PC-3 (cell line): ENCODE results near the gene NRAP. TPM values are rescaled to one million over a fixed set of nuclear protein-coding genes. Genes with fewer than 3 reads are reported as not detected.

Experiments
- ATAC-seq: fragments of 200-7000 bp; cut with Tn5 transposase; 2 replicates; pipeline ENCODE4 v1.9.1; 2020; ENCODE audit warnings: mild to moderate bottlenecking, moderate library complexity
- BruUV-seq: library from RNA; stranded (reverse); fragments of 400-500 nt; replicated peaks from 2 replicates; lab custom pipeline; 2021; lab: Mats Ljungman, UMichigan
- CTCF ChIA-PET: fragments of 300-600 bp; sonication (Branson Sonifier 250); formaldehyde crosslinking; loops from one replicate; lab custom pipeline; 2022; ENCODE audit warnings: antibody characterized with exemption; lab: Charles Lee
- POLR2A ChIA-PET: fragments of 300-600 bp; sonication (Branson Sonifier 250); formaldehyde crosslinking; loops from one replicate; lab custom pipeline; 2022; ENCODE audit warnings: antibody characterized with exemption; ENCODE audit not compliant: unreplicated experiment; lab: Charles Lee
- DNase-seq: peaks from one replicate; pipeline ENCODE4 v3.0.0-alpha.2; 2015
- H2AFZ ChIP-seq: fragments of 300-600 bp; sonication (generic); 2 replicates; pipeline ENCODE4 v1.6.0; 2016; ENCODE audit warnings: antibody characterized with exemption, low read length
- H3F3A ChIP-seq: fragments of 300-600 bp; sonication (generic); one replicate; pipeline ENCODE4 v1.6.0; 2017; ENCODE audit warnings: antibody characterized with exemption, low read length, control low read depth, mild to moderate bottlenecking; ENCODE audit not compliant: unreplicated experiment
- H3K27ac ChIP-seq: fragments of 300-600 bp; sonication (generic); 2 replicates; pipeline ENCODE4 v1.5.1; 2016; ENCODE audit warnings: mild to moderate bottlenecking, low read length
- H3K27me3 ChIP-seq: fragments of 300-600 bp; sonication (generic); 2 replicates; pipeline ENCODE4 v1.6.1; 2016; ENCODE audit warnings: low read length, mixed read lengths
- H3K36me3 ChIP-seq: fragments of 300-600 bp; sonication (generic); 2 replicates; pipeline ENCODE4 v1.6.1; 2016; ENCODE audit warnings: low read depth, mixed run types, low read length, mixed read lengths
- H3K4me1 ChIP-seq: fragments of 300-600 bp; sonication (generic); 2 replicates; pipeline ENCODE4 v1.5.1; 2016; ENCODE audit warnings: low read length; ENCODE audit not compliant: insufficient read depth
- H3K4me2 ChIP-seq: fragments of 300-600 bp; sonication (generic); 2 replicates; pipeline ENCODE4 v1.6.0; 2016; ENCODE audit warnings: low read length
- H3K4me3 ChIP-seq: fragments of 300-600 bp; sonication (generic); 2 replicates; pipeline ENCODE4 v1.5.1; 2016; ENCODE audit warnings: mild to moderate bottlenecking, low read length, mixed read lengths
- H3K79me2 ChIP-seq: fragments of 300-600 bp; sonication (generic); 2 replicates; pipeline ENCODE4 v1.6.1; 2017; ENCODE audit warnings: low read length, mixed read lengths
- H3K9ac ChIP-seq: fragments of 300-600 bp; sonication (generic); 2 replicates; pipeline ENCODE4 v1.6.0; 2016; ENCODE audit warnings: mild to moderate bottlenecking, low read length
- H3K9me2 ChIP-seq: fragments of 300-600 bp; sonication (generic); replicated peaks from 2 replicates; pipeline ENCODE4 v1.6.1; 2016; ENCODE audit warnings: mixed run types, low read length, mixed read lengths
- H3K9me3 ChIP-seq: fragments of 300-600 bp; sonication (generic); 2 replicates; pipeline ENCODE4 v1.6.1; 2016; ENCODE audit warnings: low read length, mixed read lengths
- H4K20me1 ChIP-seq: fragments of 300-600 bp; sonication (generic); 2 replicates; pipeline ENCODE4 v1.6.1; 2016; ENCODE audit warnings: low read length, mixed read lengths
- CTCF ChIP-seq: fragments of 300-600 bp; sonication (generic); conservative IDR thresholded peaks from 2 replicates; pipeline ENCODE4 v1.5.1; 2017; ENCODE audit warnings: antibody characterized with exemption, low read depth, mild to moderate bottlenecking, low read length
- EZH2 ChIP-seq: fragments of 300-600 bp; sonication (generic); IDR thresholded peaks from one replicate; pipeline ENCODE4 v1.6.1; 2017; ENCODE audit warnings: antibody characterized with exemption, mild to moderate bottlenecking, low read length; ENCODE audit not compliant: unreplicated experiment
- EZH2phosphoT487 ChIP-seq: fragments of 300-600 bp; sonication (generic); IDR thresholded peaks from 2 replicates; pipeline ENCODE4 v1.6.1; 2018; ENCODE audit warnings: mild to moderate bottlenecking, antibody characterized with exemption, low read length, borderline replicate concordance
- intact Hi-C: fragments of 100-400 bp; cut with micrococcal nuclease; formaldehyde crosslinking; loops from 2 replicates; pipeline ENCODE4 v1.9.0; 2023
- total RNA-seq: library from RNA; depleted of rRNA; stranded (reverse); fragments of >200 nt; gene quantifications from 2 replicates; pipeline ENCODE4 v1.2.3, GENCODE V29; 2014

The NRAP gene
- total RNA-seq, 1 experiment from 2014 or later: not detected

DNA sequence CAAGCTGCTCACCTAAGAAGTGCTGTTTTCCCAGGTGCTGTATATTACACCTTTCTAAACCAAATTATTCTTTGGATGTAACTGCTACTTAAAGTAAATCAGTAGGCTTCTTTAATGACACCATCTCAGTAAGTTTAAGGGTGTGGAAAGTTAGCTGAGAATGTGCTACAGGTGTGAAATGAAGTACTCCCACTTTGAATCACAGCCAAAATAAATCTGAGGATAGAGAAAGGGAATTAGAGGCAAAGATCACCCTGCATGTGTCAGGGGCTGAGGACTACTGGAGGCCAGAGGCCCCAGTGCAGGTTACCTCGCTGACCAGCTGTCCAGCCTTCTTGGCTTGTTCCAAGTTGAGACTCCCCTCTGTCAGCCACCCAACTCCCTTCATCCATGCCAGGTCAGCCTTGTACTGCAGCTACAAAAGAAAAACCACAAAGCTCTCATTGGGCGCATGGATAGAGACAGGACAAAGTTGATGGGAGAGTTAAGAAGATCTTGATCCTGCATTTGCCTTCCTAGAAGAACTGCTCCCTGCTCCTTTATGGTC is 35.2 kb downstream of the NRAP start:
- DNase-seq (no peak), ATAC-seq (no peak)
- Histone ChIP-seq H4K20me1 (no peaks in the 10 kb centered on the region), H2AFZ (no peak overlapping the region), H3K79me2 (no peaks in the 10 kb centered on the region), H3F3A (no peaks in the 10 kb centered on the region), H3K27ac (no peak overlapping the region), H3K27me3 (peaks cover 39% of the 10 kb centered on the region), H3K4me3 (no peak overlapping the region), H3K36me3 (no peaks in the 10 kb centered on the region), H3K9ac (no peak overlapping the region), H3K4me1 (no peaks in the 10 kb centered on the region), H3K9me3 (no peaks in the 10 kb centered on the region), H3K4me2 (no peak overlapping the region), H3K9me2 (no peaks in the 10 kb centered on the region)
- intact Hi-C loops: no loop called here
- CTCF ChIA-PET: no interaction called here
- POLR2A ChIA-PET: no interaction called here
- TF ChIP-seq CTCF (no peak), EZH2phosphoT487 (no peak), EZH2 (no peak)
- BruUV-seq: no TSS peak

DNA sequence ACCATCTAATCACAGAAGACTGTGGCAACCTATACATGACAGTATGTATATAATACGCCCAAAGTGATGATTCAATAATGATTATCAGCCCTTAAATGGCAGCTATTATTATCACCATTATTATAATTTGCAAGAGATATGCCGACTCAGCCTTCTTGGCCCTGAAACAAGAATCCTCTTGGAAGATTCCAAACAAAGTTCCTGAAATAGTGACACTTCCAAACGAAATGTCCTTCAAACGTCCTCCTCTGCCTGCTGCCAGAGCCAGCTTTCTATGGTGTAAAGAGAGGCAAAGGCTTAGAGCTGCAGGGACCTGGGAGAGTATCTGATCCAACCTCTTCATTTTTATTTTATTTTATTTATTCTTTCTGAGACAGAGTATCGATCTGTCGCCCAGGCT is 36.0 kb downstream of the NRAP start:
- no peak overlapping the region for H3K27ac ChIP-seq
- no peak for DNase-seq
- peaks cover 47% of the 10 kb centered on the region for H3K27me3 ChIP-seq
- H3K4me2 ChIP-seq: no peak overlapping the region
- H3F3A ChIP-seq: no peaks in the 10 kb centered on the region
- H3K9me3 ChIP-seq: no peaks in the 10 kb centered on the region
- BruUV-seq: no TSS peak
- POLR2A ChIA-PET: no interaction called here
- H3K4me3 ChIP-seq: no peak overlapping the region
- TF ChIP-seq EZH2phosphoT487: no peak
- TF ChIP-seq CTCF: no peak
- TF ChIP-seq EZH2: no peak
- intact Hi-C loops: no loop called here
- CTCF ChIA-PET: no interaction called here
- H3K4me1 ChIP-seq: no peaks in the 10 kb centered on the region
- H3K9me2 ChIP-seq: no peaks in the 10 kb centered on the region
- no peak for ATAC-seq
- no peak overlapping the region for H3K9ac ChIP-seq
- no peaks in the 10 kb centered on the region for H4K20me1 ChIP-seq
- H3K79me2 ChIP-seq: no peaks in the 10 kb centered on the region
- H2AFZ ChIP-seq: no peak overlapping the region
- H3K36me3 ChIP-seq: no peaks in the 10 kb centered on the region

- Histone ChIP-seq H3K9me3 (no peaks in the 10 kb centered on the region), H3K9ac (no peak overlapping the region), H3K9me2 (no peaks in the 10 kb centered on the region), H3K4me1 (no peaks in the 10 kb centered on the region), H3K79me2 (no peaks in the 10 kb centered on the region), H3K4me3 (no peak overlapping the region), H3K4me2 (no peak overlapping the region), H3F3A (no peaks in the 10 kb centered on the region), H2AFZ (no peak overlapping the region), H3K27me3 (peaks cover 57% of the 10 kb centered on the region), H4K20me1 (no peaks in the 10 kb centered on the region), H3K27ac (no peak overlapping the region), H3K36me3 (no peaks in the 10 kb centered on the region)
- intact Hi-C loops: no loop called here
- ATAC-seq (no peak), DNase-seq (no peak)
- no TSS peak for BruUV-seq
- CTCF ChIA-PET: no interaction called here
- no peak for TF ChIP-seq EZH2
- no peak for TF ChIP-seq EZH2phosphoT487
- TF ChIP-seq CTCF: no peak
- POLR2A ChIA-PET: no interaction called here
Measured at GRCh38 chr10:113626809-113627355, 37.0 kb downstream of the NRAP start.
